IPS DF 19.7 (cell line): Measurements from ENCODE around the gene MPPED1.

Experiments
- DNase-seq: peaks from one replicate; pipeline ENCODE4 v3.0.0-alpha.2; 2013; ENCODE audit warnings: low read depth, low spot score

Gene MPPED1

GRCh38 chr22:43447380-43447779, 35.6 kb downstream of the MPPED1 start:
- no peak for DNase-seq

GRCh38 chr22:43448048-43448447, 36.2 kb downstream of the MPPED1 start:
- DNase-seq = no peak

- DNase-seq = peak; percentile 12
These were observed 37.5 kb downstream of the MPPED1 start for GRCh38 chr22:43449205-43449830.

GRCh38 chr22:43449831-43450225, 38.0 kb downstream of the MPPED1 start:
- DNase-seq = no peak

GRCh38 chr22:43451371-43452050, 39.7 kb downstream of the MPPED1 start:
- no peak for DNase-seq

GRCh38 chr22:43455846-43456245, 44.0 kb downstream of the MPPED1 start:
- no peak for DNase-seq

GRCh38 chr22:43457002-43457401, 45.2 kb downstream of the MPPED1 start:
- no peak for DNase-seq

- no peak for DNase-seq
These were observed 50.9 kb downstream of the MPPED1 start for GRCh38 chr22:43462701-43463100.

GRCh38 chr22:43464809-43465208, 53.0 kb downstream of the MPPED1 start:
- DNase-seq = no peak

GRCh38 chr22:43465291-43466015, 53.6 kb downstream of the MPPED1 start:
- no peak for DNase-seq

- no peak for DNase-seq
These were observed 54.9 kb downstream of the MPPED1 start for GRCh38 chr22:43466710-43467109.

GRCh38 chr22:43467216-43467940, 55.6 kb downstream of the MPPED1 start:
- no peak for DNase-seq

GRCh38 chr22:43470253-43470652, 58.4 kb downstream of the MPPED1 start:
- no peak for DNase-seq

GRCh38 chr22:43470941-43471585, 59.2 kb downstream of the MPPED1 start:
- DNase-seq = no peak

- DNase-seq = no peak
These were observed 59.9 kb downstream of the MPPED1 start for GRCh38 chr22:43471606-43472135.

GRCh38 chr22:43473031-43473430, 61.2 kb downstream of the MPPED1 start:
- DNase-seq = no peak

GRCh38 chr22:43473441-43473840, 61.6 kb downstream of the MPPED1 start:
- no peak for DNase-seq

GRCh38 chr22:43474161-43475101, 62.6 kb downstream of the MPPED1 start:
- DNase-seq = no peak

GRCh38 chr22:43475549-43476076, 63.8 kb downstream of the MPPED1 start:
- DNase-seq = no peak

GRCh38 chr22:43476341-43476740, 64.5 kb downstream of the MPPED1 start:
- no peak for DNase-seq
